PC-3 (cell line): ENCODE data around the gene GALR2.

Source experiments
- CTCF ChIP-seq: fragments of 300-600 bp; sonication (generic); conservative IDR thresholded peaks from 2 replicates; pipeline ENCODE4 v1.5.1; 2017; ENCODE audit warnings: antibody characterized with exemption, low read depth, mild to moderate bottlenecking, low read length
- EZH2phosphoT487 ChIP-seq: fragments of 300-600 bp; sonication (generic); IDR thresholded peaks from 2 replicates; pipeline ENCODE4 v1.6.1; 2018; ENCODE audit warnings: mild to moderate bottlenecking, antibody characterized with exemption, low read length, borderline replicate concordance

GRCh38 chr17:76088868-76089576 is 14.4 kb downstream of the GALR2 start:
- no peak for TF ChIP-seq CTCF
- TF ChIP-seq EZH2phosphoT487: no peak
